RWPE2 (cell line): ENCODE results near the gene GPC5.

Experiments
- ATAC-seq: fragments of 200-7000 bp; cut with Tn5 transposase; 3 replicates; pipeline ENCODE4 v1.9.1; 2021; ENCODE audit warnings: low read depth
- DNase-seq: peaks from one replicate; pipeline ENCODE4 v3.0.0-alpha.2; 2020; ENCODE audit warnings: low spot score
- H3K27ac ChIP-seq: fragments of 450-650 bp; 2 replicates; pipeline ENCODE4 v1.5.1; 2017; ENCODE audit warnings: mild to moderate bottlenecking; ENCODE audit not compliant: poor library complexity, severe bottlenecking
- H3K27me3 ChIP-seq: fragments of 250-450 bp; sonication (Bioruptor Pico); 2 replicates; pipeline ENCODE4 v1.5.1; 2021; ENCODE audit warnings: mild to moderate bottlenecking, moderate library complexity; ENCODE audit not compliant: insufficient read depth, poor library complexity, severe bottlenecking
- H3K36me3 ChIP-seq: fragments of 250-450 bp; sonication (Bioruptor Pico); 2 replicates; pipeline ENCODE4 v1.5.1; 2020; ENCODE audit warnings: low read depth, mild to moderate bottlenecking, moderate library complexity
- H3K4me1 ChIP-seq: fragments of 250-450 bp; sonication (Bioruptor Pico); 2 replicates; pipeline ENCODE4 v1.5.1; 2021; ENCODE audit warnings: mild to moderate bottlenecking, moderate library complexity; ENCODE audit not compliant: insufficient read depth, poor library complexity, severe bottlenecking
- H3K4me3 ChIP-seq: fragments of 250-450 bp; sonication (Bioruptor Pico); 2 replicates; pipeline ENCODE4 v1.5.1; 2021; ENCODE audit warnings: mild to moderate bottlenecking, moderate library complexity; ENCODE audit not compliant: severe bottlenecking
- H3K9me3 ChIP-seq: fragments of 250-450 bp; sonication (Bioruptor Pico); 2 replicates; pipeline ENCODE4 v1.5.1; 2021; ENCODE audit warnings: mild to moderate bottlenecking, moderate library complexity; ENCODE audit not compliant: severe bottlenecking
- CTCF ChIP-seq: fragments of 450-650 bp; IDR thresholded peaks from one replicate; pipeline ENCODE4 v1.5.1; 2017; ENCODE audit warnings: mild to moderate bottlenecking, moderate library complexity; ENCODE audit not compliant: poor library complexity, severe bottlenecking

The GPC5 gene

DNA sequence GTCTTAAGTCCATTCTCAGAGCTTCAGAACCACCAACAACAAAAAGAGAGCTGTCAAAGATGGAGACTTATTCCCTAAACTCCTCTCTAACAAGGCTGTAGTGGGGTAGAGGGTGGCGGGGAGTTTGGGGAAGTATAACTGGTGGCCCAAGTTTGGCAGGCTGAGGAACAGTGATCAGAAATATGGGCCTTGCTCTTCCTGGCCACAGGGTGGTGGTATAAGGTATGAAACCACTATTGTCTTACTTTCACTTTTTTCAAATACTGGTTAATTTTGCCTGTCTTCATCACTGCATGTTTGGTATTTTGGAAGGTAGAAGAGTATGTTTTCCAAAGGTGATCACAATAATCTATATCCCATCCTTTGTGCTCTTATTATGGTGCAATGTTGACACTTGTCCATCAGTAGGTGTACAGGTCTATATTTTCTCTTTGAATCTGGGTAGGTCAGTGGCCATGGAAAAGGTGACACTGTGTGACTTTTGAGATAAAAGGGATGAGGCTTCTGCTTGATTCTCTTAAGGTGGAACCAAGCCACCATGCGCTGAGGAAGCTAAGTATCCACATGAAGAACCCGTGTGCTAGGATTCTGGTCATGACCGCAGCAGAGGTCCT lies 23.2 kb upstream of the GPC5 start:
- no peaks in the 10 kb centered on the region for H3K36me3 ChIP-seq
- no peaks in the 10 kb centered on the region for H3K9me3 ChIP-seq
- no peak for DNase-seq
- ATAC-seq = peak; percentile 54; the same call in 2 of the 3 replicates
- no peak overlapping the region for H3K4me3 ChIP-seq
- TF ChIP-seq CTCF = peak; percentile 62
- H3K27me3 ChIP-seq = no peaks in the 10 kb centered on the region
- H3K27ac ChIP-seq = no peak overlapping the region
- H3K4me1 ChIP-seq = no peaks in the 10 kb centered on the region

- no peaks in the 10 kb centered on the region for H3K4me1 ChIP-seq
- TF ChIP-seq CTCF = peak; percentile 59
- no peak for DNase-seq
- no peak overlapping the region for H3K4me3 ChIP-seq
- no peak for ATAC-seq
- no peaks in the 10 kb centered on the region for H3K36me3 ChIP-seq
- H3K27ac ChIP-seq = no peak overlapping the region
- H3K9me3 ChIP-seq = no peaks in the 10 kb centered on the region
- H3K27me3 ChIP-seq = peaks cover 16% of the 10 kb centered on the region
Measured at GRCh38 chr13:91381371-91381770, 17.1 kb upstream of the GPC5 start.

GRCh38 chr13:91383836-91384235 lies 14.6 kb upstream of the GPC5 start:
- peaks cover 24% of the 10 kb centered on the region for H3K27me3 ChIP-seq
- no peaks in the 10 kb centered on the region for H3K4me1 ChIP-seq
- H3K27ac ChIP-seq = no peak overlapping the region
- no peak overlapping the region for H3K4me3 ChIP-seq
- no peaks in the 10 kb centered on the region for H3K9me3 ChIP-seq
- H3K36me3 ChIP-seq = no peaks in the 10 kb centered on the region
- DNase-seq (no peak), ATAC-seq (no peak)
- TF ChIP-seq CTCF = no peak

GRCh38 chr13:91384896-91385295 lies 13.5 kb upstream of the GPC5 start:
- Histone ChIP-seq H3K36me3 (no peaks in the 10 kb centered on the region), H3K4me1 (no peaks in the 10 kb centered on the region), H3K27ac (no peak overlapping the region), H3K4me3 (no peak overlapping the region), H3K9me3 (no peaks in the 10 kb centered on the region), H3K27me3 (peaks cover 24% of the 10 kb centered on the region)
- DNase-seq (no peak), ATAC-seq (no peak)
- no peak for TF ChIP-seq CTCF

GRCh38 chr13:91389186-91389585 lies 9.2 kb upstream of the GPC5 start:
- TF ChIP-seq CTCF = no peak
- DNase-seq (no peak), ATAC-seq (no peak)
- H3K4me1 ChIP-seq = no peaks in the 10 kb centered on the region
- peaks cover 26% of the 10 kb centered on the region for H3K27me3 ChIP-seq
- H3K36me3 ChIP-seq = no peaks in the 10 kb centered on the region
- H3K9me3 ChIP-seq = no peaks in the 10 kb centered on the region
- no peak overlapping the region for H3K27ac ChIP-seq
- H3K4me3 ChIP-seq = no peak overlapping the region
